Upper lobe of left lung (tissue), 4 donors: ENCODE measurements around the gene MOGAT2.

Experiments
- EP300 ChIP-seq, 4 donors: sonication (generic); formaldehyde crosslinking; IDR thresholded peaks; one replicate each; pipeline ENCODE4 v1.5.1; 2017; ENCODE audit warnings: antibody characterized with exemption in 4 of 4, control low read depth in 2 of 4
- TF ChIP-seq, protein P1 (sequence below), 6 experiments: fragments of 450-650 bp in 4 of 6; fragments of 200-600 bp in 2 of 6; sonication (generic) in 2 of 6; IDR thresholded peaks; one replicate each; pipeline ENCODE4 v1.5.1; 2016 to 2019; ENCODE audit warnings: antibody characterized with exemption in 6 of 6

DNA sequence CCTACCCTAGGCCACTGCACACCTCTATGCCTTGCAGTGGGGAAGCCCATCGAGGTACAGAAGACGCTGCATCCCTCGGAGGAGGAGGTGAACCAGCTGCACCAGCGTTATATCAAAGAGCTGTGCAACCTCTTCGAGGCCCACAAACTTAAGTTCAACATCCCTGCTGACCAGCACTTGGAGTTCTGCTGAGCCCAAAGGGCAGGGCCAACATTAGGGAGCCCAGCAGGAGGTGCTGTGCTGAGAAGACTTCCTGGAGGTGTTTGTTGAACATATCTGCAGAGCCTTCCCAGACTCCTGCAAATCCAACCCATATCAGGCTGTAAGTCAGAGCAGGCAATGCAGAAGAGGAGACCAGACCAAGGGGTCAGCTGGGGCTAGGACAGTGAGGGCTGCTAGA, 13.5 kb downstream of the MOGAT2 start:
- TF ChIP-seq, protein P1, sequence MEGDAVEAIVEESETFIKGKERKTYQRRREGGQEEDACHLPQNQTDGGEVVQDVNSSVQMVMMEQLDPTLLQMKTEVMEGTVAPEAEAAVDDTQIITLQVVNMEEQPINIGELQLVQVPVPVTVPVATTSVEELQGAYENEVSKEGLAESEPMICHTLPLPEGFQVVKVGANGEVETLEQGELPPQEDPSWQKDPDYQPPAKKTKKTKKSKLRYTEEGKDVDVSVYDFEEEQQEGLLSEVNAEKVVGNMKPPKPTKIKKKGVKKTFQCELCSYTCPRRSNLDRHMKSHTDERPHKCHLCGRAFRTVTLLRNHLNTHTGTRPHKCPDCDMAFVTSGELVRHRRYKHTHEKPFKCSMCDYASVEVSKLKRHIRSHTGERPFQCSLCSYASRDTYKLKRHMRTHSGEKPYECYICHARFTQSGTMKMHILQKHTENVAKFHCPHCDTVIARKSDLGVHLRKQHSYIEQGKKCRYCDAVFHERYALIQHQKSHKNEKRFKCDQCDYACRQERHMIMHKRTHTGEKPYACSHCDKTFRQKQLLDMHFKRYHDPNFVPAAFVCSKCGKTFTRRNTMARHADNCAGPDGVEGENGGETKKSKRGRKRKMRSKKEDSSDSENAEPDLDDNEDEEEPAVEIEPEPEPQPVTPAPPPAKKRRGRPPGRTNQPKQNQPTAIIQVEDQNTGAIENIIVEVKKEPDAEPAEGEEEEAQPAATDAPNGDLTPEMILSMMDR (IDR thresholded peaks at IDR 0.05): no peak
- TF ChIP-seq EP300 (IDR thresholded peaks at IDR 0.05): no peak
